ENCODE results near the gene PALM3.
"Not testable (repeated sequence)": the region's sequence is repeated elsewhere in the genome, so short reads cannot be mapped to it uniquely, and the experiment has no call there.

Gene PALM3

GRCh38 chr19:14021474-14021873, 40.4 kb downstream of the PALM3 start:
- Histone ChIP-seq H2BK15ac (replicated peaks; ENCODE audit: low read depth) (no peak overlapping the region), H3K9ac (ENCODE audit: low read length) (no peak overlapping the region), H3K4ac (ENCODE audit: low read depth, low read length) (no peak overlapping the region), H4K5ac (ENCODE audit: low read length) (no peak overlapping the region), H3K4me1 (ENCODE audit: control insufficient read depth, low read depth, low read length) (no peaks in the 10 kb centered on the region), H3K36me3 (ENCODE audit: control insufficient read depth, insufficient read depth, low read length) (no peaks in the 10 kb centered on the region), H3K79me2 (ENCODE audit: control insufficient read depth, insufficient read depth, low read length) (no peaks in the 10 kb centered on the region), H3K18ac (ENCODE audit: low read length) (no peak overlapping the region), H3K27ac (ENCODE audit: low read depth, low read length) (no peak overlapping the region), H3K4me2 (ENCODE audit: low read length) (no peak overlapping the region), H4K8ac (ENCODE audit: low read depth, low read length) (no peak overlapping the region), H2AK5ac (ENCODE audit: low read length) (no peak overlapping the region), H3K79me1 (ENCODE audit: low read length) (no peaks in the 10 kb centered on the region), H2BK120ac (ENCODE audit: low read depth, low read length) (no peak overlapping the region), H3K27me3 (ENCODE audit: insufficient read depth, low read length, poor library complexity) (no peaks in the 10 kb centered on the region), H3K23ac (ENCODE audit: low read length) (no peak overlapping the region), H3K56ac (ENCODE audit: low read length) (no peak overlapping the region), H3K4me3 (ENCODE audit: low read length) (no peak overlapping the region), H2BK5ac (ENCODE audit: low read length) (no peak overlapping the region)
- no CpG with 5 or more reads among the region's 5 CpGs for WGBS (ENCODE audit: extremely low coverage, insufficient coverage, low lambda C conversion rate)
- DNase-seq, result peak; percentile 55

- not testable (repeated sequence) for H3K4me2 ChIP-seq (ENCODE audit: low read length); H4K5ac ChIP-seq (ENCODE audit: low read length); H2BK15ac ChIP-seq (replicated peaks; ENCODE audit: low read depth); H2BK120ac ChIP-seq (ENCODE audit: low read depth, low read length); H3K56ac ChIP-seq (ENCODE audit: low read length); H3K27me3 ChIP-seq (ENCODE audit: insufficient read depth, low read length, poor library complexity); H3K4me3 ChIP-seq (ENCODE audit: low read length); H2AK5ac ChIP-seq (ENCODE audit: low read length); DNase-seq; H3K4ac ChIP-seq (ENCODE audit: low read depth, low read length); H2BK5ac ChIP-seq (ENCODE audit: low read length); H3K27ac ChIP-seq (ENCODE audit: low read depth, low read length); H3K4me1 ChIP-seq (ENCODE audit: control insufficient read depth, low read depth, low read length); H3K18ac ChIP-seq (ENCODE audit: low read length); H3K79me2 ChIP-seq (ENCODE audit: control insufficient read depth, insufficient read depth, low read length); H3K23ac ChIP-seq (ENCODE audit: low read length); H3K9ac ChIP-seq (ENCODE audit: low read length); H3K79me1 ChIP-seq (ENCODE audit: low read length); H3K36me3 ChIP-seq (ENCODE audit: control insufficient read depth, insufficient read depth, low read length); H4K8ac ChIP-seq (ENCODE audit: low read depth, low read length)
- WGBS (ENCODE audit: extremely low coverage, insufficient coverage, low lambda C conversion rate), result no CpG with 5 or more reads among the region's 3 CpGs
Measured at GRCh38 chr19:14019739-14020138, 42.1 kb downstream of the PALM3 start.

- H3K4me3 ChIP-seq (ENCODE audit: low read length), result no peak overlapping the region
- H3K4me2 ChIP-seq (ENCODE audit: low read length), result no peak overlapping the region
- no peak overlapping the region for H3K4ac ChIP-seq (ENCODE audit: low read depth, low read length)
- H3K23ac ChIP-seq (ENCODE audit: low read length), result no peak overlapping the region
- no peaks in the 10 kb centered on the region for H3K36me3 ChIP-seq (ENCODE audit: control insufficient read depth, insufficient read depth, low read length)
- H3K9ac ChIP-seq (ENCODE audit: low read length), result no peak overlapping the region
- DNase-seq, result no peak
- H2AK5ac ChIP-seq (ENCODE audit: low read length), result no peak overlapping the region
- no peak overlapping the region for H3K56ac ChIP-seq (ENCODE audit: low read length)
- no peak overlapping the region for H3K18ac ChIP-seq (ENCODE audit: low read length)
- WGBS (ENCODE audit: extremely low coverage, insufficient coverage, low lambda C conversion rate), result no CpG with 5 or more reads among the region's 6 CpGs
- no peaks in the 10 kb centered on the region for H3K27me3 ChIP-seq (ENCODE audit: insufficient read depth, low read length, poor library complexity)
- no peaks in the 10 kb centered on the region for H3K4me1 ChIP-seq (ENCODE audit: control insufficient read depth, low read depth, low read length)
- no peak overlapping the region for H4K5ac ChIP-seq (ENCODE audit: low read length)
- H3K79me2 ChIP-seq (ENCODE audit: control insufficient read depth, insufficient read depth, low read length), result no peaks in the 10 kb centered on the region
- H2BK120ac ChIP-seq (ENCODE audit: low read depth, low read length), result no peak overlapping the region
- H3K27ac ChIP-seq (ENCODE audit: low read depth, low read length), result no peak overlapping the region
- H2BK15ac ChIP-seq (replicated peaks; ENCODE audit: low read depth), result no peak overlapping the region
- H4K8ac ChIP-seq (ENCODE audit: low read depth, low read length), result no peak overlapping the region
- H2BK5ac ChIP-seq (ENCODE audit: low read length), result no peak overlapping the region
- no peaks in the 10 kb centered on the region for H3K79me1 ChIP-seq (ENCODE audit: low read length)
Measured at GRCh38 chr19:14019100-14019499, 42.8 kb downstream of the PALM3 start.

- no peaks in the 10 kb centered on the region for H3K79me1 ChIP-seq (ENCODE audit: low read length)
- DNase-seq, result no peak
- H3K56ac ChIP-seq (ENCODE audit: low read length), result no peak overlapping the region
- no CpG with 5 or more reads among the region's 8 CpGs for WGBS (ENCODE audit: extremely low coverage, insufficient coverage, low lambda C conversion rate)
- no peak overlapping the region for H3K27ac ChIP-seq (ENCODE audit: low read depth, low read length)
- no peak overlapping the region for H3K9ac ChIP-seq (ENCODE audit: low read length)
- H2BK5ac ChIP-seq (ENCODE audit: low read length), result no peak overlapping the region
- no peak overlapping the region for H2BK120ac ChIP-seq (ENCODE audit: low read depth, low read length)
- H2AK5ac ChIP-seq (ENCODE audit: low read length), result no peak overlapping the region
- H2BK15ac ChIP-seq (replicated peaks; ENCODE audit: low read depth), result no peak overlapping the region
- no peaks in the 10 kb centered on the region for H3K79me2 ChIP-seq (ENCODE audit: control insufficient read depth, insufficient read depth, low read length)
- H4K8ac ChIP-seq (ENCODE audit: low read depth, low read length), result no peak overlapping the region
- no peaks in the 10 kb centered on the region for H3K36me3 ChIP-seq (ENCODE audit: control insufficient read depth, insufficient read depth, low read length)
- H3K18ac ChIP-seq (ENCODE audit: low read length), result no peak overlapping the region
- no peak overlapping the region for H3K23ac ChIP-seq (ENCODE audit: low read length)
- no peak overlapping the region for H3K4me2 ChIP-seq (ENCODE audit: low read length)
- no peak overlapping the region for H4K5ac ChIP-seq (ENCODE audit: low read length)
- no peaks in the 10 kb centered on the region for H3K27me3 ChIP-seq (ENCODE audit: insufficient read depth, low read length, poor library complexity)
- no peak overlapping the region for H3K4me3 ChIP-seq (ENCODE audit: low read length)
- no peak overlapping the region for H3K4ac ChIP-seq (ENCODE audit: low read depth, low read length)
- H3K4me1 ChIP-seq (ENCODE audit: control insufficient read depth, low read depth, low read length), result no peaks in the 10 kb centered on the region
Measured at GRCh38 chr19:14015524-14016035, 46.3 kb downstream of the PALM3 start.

- no peak overlapping the region for H3K18ac ChIP-seq (ENCODE audit: low read length)
- H2BK15ac ChIP-seq (replicated peaks; ENCODE audit: low read depth), result no peak overlapping the region
- no peak overlapping the region for H3K4me2 ChIP-seq (ENCODE audit: low read length)
- H2BK120ac ChIP-seq (ENCODE audit: low read depth, low read length), result no peak overlapping the region
- H3K4me1 ChIP-seq (ENCODE audit: control insufficient read depth, low read depth, low read length), result no peaks in the 10 kb centered on the region
- no peak overlapping the region for H3K4ac ChIP-seq (ENCODE audit: low read depth, low read length)
- no peak overlapping the region for H3K4me3 ChIP-seq (ENCODE audit: low read length)
- H4K5ac ChIP-seq (ENCODE audit: low read length), result no peak overlapping the region
- DNase-seq, result no peak
- no CpG with 5 or more reads among the region's 2 CpGs for WGBS (ENCODE audit: extremely low coverage, insufficient coverage, low lambda C conversion rate)
- no peaks in the 10 kb centered on the region for H3K79me2 ChIP-seq (ENCODE audit: control insufficient read depth, insufficient read depth, low read length)
- H3K27ac ChIP-seq (ENCODE audit: low read depth, low read length), result no peak overlapping the region
- H2AK5ac ChIP-seq (ENCODE audit: low read length), result no peak overlapping the region
- no peaks in the 10 kb centered on the region for H3K36me3 ChIP-seq (ENCODE audit: control insufficient read depth, insufficient read depth, low read length)
- H3K23ac ChIP-seq (ENCODE audit: low read length), result no peak overlapping the region
- H2BK5ac ChIP-seq (ENCODE audit: low read length), result no peak overlapping the region
- no peak overlapping the region for H3K9ac ChIP-seq (ENCODE audit: low read length)
- H3K56ac ChIP-seq (ENCODE audit: low read length), result no peak overlapping the region
- H3K27me3 ChIP-seq (ENCODE audit: insufficient read depth, low read length, poor library complexity), result no peaks in the 10 kb centered on the region
- H3K79me1 ChIP-seq (ENCODE audit: low read length), result no peaks in the 10 kb centered on the region
- no peak overlapping the region for H4K8ac ChIP-seq (ENCODE audit: low read depth, low read length)
Measured at GRCh38 chr19:14012378-14012915, 49.4 kb downstream of the PALM3 start.
